Endodermal cell (in vitro differentiated cells): Measurements from ENCODE around the gene TBX18. TPM values are rescaled to one million over a fixed set of nuclear protein-coding genes. Genes with fewer than 3 reads are reported as not detected.
A peak's percentile ranks its signal among the peaks of the same experiment; 100 is the strongest.

Experiments used
- DNase-seq: peaks from one replicate; pipeline ENCODE4 v3.0.0-alpha.2; 2017
- H3K27ac ChIP-seq: 2 replicates; pipeline ENCODE4 v1.5.1; 2013; ENCODE audit warnings: mild to moderate bottlenecking, low read depth, low read length, moderate library complexity
- H3K27me3 ChIP-seq: 2 replicates; pipeline ENCODE4 v1.6.1; 2013; ENCODE audit warnings: mild to moderate bottlenecking, low read length, moderate library complexity; ENCODE audit not compliant: insufficient read depth, control insufficient read depth, poor library complexity, severe bottlenecking
- H3K36me3 ChIP-seq: 2 replicates; pipeline ENCODE4 v1.7.0; 2013; ENCODE audit warnings: mild to moderate bottlenecking, low read length, moderate library complexity; ENCODE audit not compliant: control insufficient read depth, insufficient read depth
- H3K4me1 ChIP-seq: one replicate; pipeline ENCODE4 v1.7.0; 2013; ENCODE audit warnings: low read length; ENCODE audit not compliant: control insufficient read depth, insufficient read depth
- H3K4me3 ChIP-seq: 2 replicates; pipeline ENCODE4 v1.5.1; 2013; ENCODE audit warnings: mild to moderate bottlenecking, low read length, moderate library complexity
- H3K9ac ChIP-seq: 2 replicates; pipeline ENCODE4 v1.6.1; 2013; ENCODE audit warnings: mild to moderate bottlenecking, low read length, moderate library complexity; ENCODE audit not compliant: poor library complexity, severe bottlenecking; ENCODE audit errors: extremely low read depth
- H3K9me3 ChIP-seq: 2 replicates; pipeline ENCODE4 v1.6.1; 2013; ENCODE audit warnings: mild to moderate bottlenecking, low read length, moderate library complexity; ENCODE audit not compliant: control insufficient read depth
- H3K27ac Mint-ChIP-seq: 2 replicates; pipeline ENCODE4 v1.8.0; 2020; ENCODE audit warnings: mixed read lengths
- H3K27me3 Mint-ChIP-seq: 2 replicates; pipeline ENCODE4 v1.8.0; 2021; ENCODE audit warnings: mild to moderate bottlenecking, mixed read lengths; ENCODE audit not compliant: insufficient read depth
- H3K36me3 Mint-ChIP-seq: 2 replicates; pipeline ENCODE4 v1.8.0; 2020; ENCODE audit warnings: low read depth, mixed read lengths
- H3K4me1 Mint-ChIP-seq: 2 replicates; pipeline ENCODE4 v1.8.0; 2020; ENCODE audit warnings: mixed read lengths
- H3K4me3 Mint-ChIP-seq: 2 replicates; pipeline ENCODE4 v1.8.0; 2020; ENCODE audit warnings: mild to moderate bottlenecking, moderate library complexity, mixed read lengths
- H3K9me3 Mint-ChIP-seq: 2 replicates; pipeline ENCODE4 v1.8.0; 2020; ENCODE audit warnings: mild to moderate bottlenecking, mixed read lengths
- CTCF ChIP-seq: fragments of 200-600 bp; sonication (generic); conservative IDR thresholded peaks from 2 replicates; pipeline ENCODE4 v1.5.0; 2021; ENCODE audit warnings: antibody characterized with exemption, mild to moderate bottlenecking
- WGBS, 2 experiments: methylation state at CpG; one replicate each; pipeline versions ENCODE4 v1.1.5 to v1.1.7; 2013; ENCODE audit warnings: missing lambda C conversion rate in 2 of 2, mixed read lengths in 1 of 2; ENCODE audit not compliant: insufficient coverage in 1 of 2, insufficient read length in 1 of 2; 5-methylcytosine and 5-hydroxymethylcytosine counted together
- total RNA-seq, 2 donors: library from RNA; stranded (reverse); fragmentation: NEBNext Ultra II Directional in 1 of 2; extraction: Animal tissue kit (Norgen Biotek cat#: 25700) in 1 of 2; gene quantifications; 2 replicates in 1 of 2; 3 replicates in 1 of 2; pipeline ENCODE4 v1.2.1, GENCODE V29; 2021

Gene TBX18
- total RNA-seq, 2 donors from 2014 or later = 1.3 to 2.3 TPM

GRCh38 chr6:84763003-84763885 lies 1.2 kb downstream of the TBX18 start:
- peaks cover 92% of the 10 kb centered on the region for H3K27me3 ChIP-seq
- H3K27ac ChIP-seq = no peak overlapping the region
- no peak overlapping the region for H3K27ac Mint-ChIP-seq
- no peaks in the 10 kb centered on the region for H3K9me3 ChIP-seq
- H3K4me3 ChIP-seq = peak overlapping the region; percentile 73
- peaks cover 1% of the 10 kb centered on the region for H3K9me3 Mint-ChIP-seq
- peaks cover 7% of the 10 kb centered on the region for H3K4me1 ChIP-seq
- H3K4me1 Mint-ChIP-seq = peaks cover 14% of the 10 kb centered on the region
- WGBS, 2 experiments = 4 to 5% methylated on average over 49 to 74 of the region's 74 CpGs
- TF ChIP-seq CTCF = no peak
- H3K36me3 ChIP-seq = no peaks in the 10 kb centered on the region
- no peak overlapping the region for H3K9ac ChIP-seq
- peaks cover 92% of the 10 kb centered on the region for H3K27me3 Mint-ChIP-seq
- peak overlapping the region; percentile 66 for H3K4me3 Mint-ChIP-seq
- H3K36me3 Mint-ChIP-seq = no peaks in the 10 kb centered on the region
- DNase-seq = peak; percentile 79

GRCh38 chr6:84762220-84763002 lies 2.0 kb downstream of the TBX18 start:
- Histone ChIP-seq H3K9me3 (no peaks in the 10 kb centered on the region), H3K4me1 (peaks cover 7% of the 10 kb centered on the region), H3K27me3 (peaks cover 83% of the 10 kb centered on the region), H3K36me3 (no peaks in the 10 kb centered on the region), H3K9ac (no peak overlapping the region), H3K4me3 (peak overlapping the region; percentile 73), H3K27ac (no peak overlapping the region)
- DNase-seq = peak; percentile 82
- Mint-ChIP-seq H3K27me3 (peaks cover 87% of the 10 kb centered on the region), H3K4me3 (peak overlapping the region; percentile 66), H3K4me1 (peaks cover 10% of the 10 kb centered on the region), H3K9me3 (peaks cover 1% of the 10 kb centered on the region), H3K36me3 (no peaks in the 10 kb centered on the region), H3K27ac (no peak overlapping the region)
- peak; percentile 75 for TF ChIP-seq CTCF
- 15% methylated on average over 10 to 40 of the region's 40 CpGs for WGBS, 2 experiments

- peaks cover 1% of the 10 kb centered on the region for H3K9me3 Mint-ChIP-seq
- Histone ChIP-seq H3K27ac (no peak overlapping the region), H3K9me3 (no peaks in the 10 kb centered on the region), H3K36me3 (no peaks in the 10 kb centered on the region), H3K27me3 (peaks cover 56% of the 10 kb centered on the region), H3K4me3 (no peak overlapping the region), H3K9ac (no peak overlapping the region), H3K4me1 (no peaks in the 10 kb centered on the region)
- peaks cover 8% of the 10 kb centered on the region for H3K4me1 Mint-ChIP-seq
- H3K27me3 Mint-ChIP-seq = peaks cover 59% of the 10 kb centered on the region
- DNase-seq = no peak
- H3K36me3 Mint-ChIP-seq = no peaks in the 10 kb centered on the region
- TF ChIP-seq CTCF = no peak
- no peak overlapping the region for H3K27ac Mint-ChIP-seq
- no peak overlapping the region for H3K4me3 Mint-ChIP-seq
These were observed 5.9 kb downstream of the TBX18 start for GRCh38 chr6:84758486-84758885.
